GM19455 (cell line): ENCODE results near the gene SAMD7.

Experiments
- ATAC-seq: cut with Tn5 transposase; IDR thresholded peaks from one replicate; pipeline ENCODE4 v1.9.1; 2021; ENCODE audit not compliant: unreplicated experiment

Gene SAMD7

DNA sequence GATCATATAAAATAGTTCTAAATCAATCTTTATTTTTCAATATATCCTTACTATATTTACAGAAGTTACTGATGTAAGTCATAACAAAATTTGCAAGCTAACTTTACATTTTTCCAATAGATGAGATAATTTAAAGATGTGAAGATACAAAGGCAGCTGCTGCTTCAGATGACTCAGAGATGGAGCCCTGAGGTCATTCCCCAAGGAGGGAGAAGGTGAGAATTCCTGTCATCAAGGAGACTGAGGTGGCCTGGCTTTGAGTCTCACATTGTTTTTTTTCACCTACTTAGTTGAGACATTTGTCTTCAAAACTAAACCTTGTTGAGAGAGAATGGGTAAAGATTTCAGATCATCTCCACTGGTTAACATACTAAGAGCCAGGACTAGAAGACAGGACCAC is 3.9 kb upstream of the SAMD7 start:
- no peak for ATAC-seq

DNA sequence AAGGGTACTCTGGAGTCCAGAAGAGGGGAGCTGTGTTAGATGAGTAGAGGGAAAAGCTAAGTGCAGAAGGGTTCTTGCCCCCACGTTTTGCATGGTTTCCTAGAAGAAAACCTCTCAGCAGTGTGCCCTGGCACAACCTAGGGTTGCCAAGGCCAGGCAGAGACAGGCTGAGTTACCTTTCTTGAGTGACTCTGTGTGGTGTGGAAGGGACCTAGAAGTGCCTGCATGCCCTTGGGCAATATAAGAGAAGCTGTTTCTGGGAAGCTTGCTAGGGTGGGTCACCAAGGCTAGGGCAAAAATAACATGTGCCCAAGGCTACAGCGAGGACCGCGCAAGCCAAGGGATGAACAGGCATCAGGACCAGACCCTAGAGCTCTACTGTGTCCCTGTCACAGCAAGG is 3.4 kb upstream of the SAMD7 start:
- ATAC-seq, result no peak

DNA sequence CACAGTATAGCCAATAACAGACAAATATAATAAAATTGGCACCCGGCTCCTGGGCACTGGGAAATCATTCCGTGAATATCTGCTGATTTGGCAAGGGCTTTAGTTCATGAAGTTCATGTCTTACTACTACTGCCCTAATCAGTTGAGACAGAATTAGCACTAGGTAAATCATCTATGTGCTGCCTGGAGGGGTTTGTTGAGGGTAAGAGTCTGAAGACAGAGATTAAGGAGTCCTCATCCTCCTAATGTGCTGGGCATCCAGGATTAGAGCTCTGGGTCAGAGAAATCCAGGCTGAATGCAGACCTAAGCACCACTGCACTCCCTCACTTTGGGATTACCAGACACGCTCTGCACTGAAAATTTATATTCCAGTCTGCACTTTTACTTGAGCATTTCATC is 2.0 kb downstream of the SAMD7 start:
- no peak for ATAC-seq

DNA sequence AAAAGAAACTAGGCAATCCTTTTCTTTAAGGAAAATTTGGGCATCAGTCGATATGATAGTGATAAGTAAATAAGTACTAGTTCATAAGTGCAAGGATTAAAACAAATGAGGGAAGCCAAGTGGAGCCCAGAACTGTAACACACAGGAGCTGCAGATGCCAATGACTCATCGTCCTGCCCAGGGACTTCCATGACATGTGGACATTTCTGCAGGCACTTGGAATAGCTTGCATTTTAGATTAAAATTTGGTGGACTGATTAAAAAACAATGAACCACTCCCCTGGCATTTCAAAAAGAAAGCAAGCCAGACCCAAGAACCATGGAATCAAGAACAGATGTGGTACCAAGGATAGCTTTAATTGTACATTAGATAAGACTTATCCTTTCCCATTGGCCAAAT is 2.9 kb downstream of the SAMD7 start:
- ATAC-seq, result no peak

DNA sequence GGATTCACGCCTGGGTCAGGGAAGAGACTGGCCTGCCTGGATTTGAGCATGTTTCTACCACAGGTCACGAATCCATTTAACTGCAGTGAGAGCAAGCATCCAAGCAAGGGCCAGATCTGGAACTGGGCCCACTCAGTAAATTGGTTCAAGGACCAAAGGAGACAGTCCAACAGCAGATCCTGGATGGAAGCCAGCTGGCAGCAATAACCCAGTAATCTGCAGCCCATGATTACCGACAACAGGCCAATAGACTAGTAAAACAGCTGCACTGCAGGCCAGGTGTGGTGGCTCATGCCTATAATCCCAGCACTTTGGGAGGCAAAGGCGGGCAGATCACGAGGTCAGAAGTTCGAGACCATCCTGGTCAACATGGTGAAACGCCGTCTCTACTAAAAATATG is 11.8 kb downstream of the SAMD7 start:
- no peak for ATAC-seq

DNA sequence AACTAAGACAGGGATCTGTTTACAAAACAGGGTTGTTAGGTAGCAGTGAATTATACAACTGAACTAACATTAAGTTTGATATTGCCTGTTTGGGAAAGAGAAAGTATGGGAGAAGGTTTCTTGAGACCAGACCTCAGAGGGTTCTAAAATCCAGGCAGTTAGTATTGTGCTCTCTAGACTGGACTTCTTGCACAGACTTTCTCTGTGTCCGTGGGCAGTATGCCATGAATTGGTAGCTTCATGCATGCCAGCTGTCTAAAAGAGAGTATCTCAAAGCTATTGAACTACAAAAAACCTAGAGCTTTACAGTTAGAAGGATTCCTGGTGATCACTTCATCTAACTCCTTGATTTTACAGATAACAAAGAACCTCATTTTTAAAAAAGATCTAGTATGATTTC is 12.5 kb downstream of the SAMD7 start:
- no peak for ATAC-seq

DNA sequence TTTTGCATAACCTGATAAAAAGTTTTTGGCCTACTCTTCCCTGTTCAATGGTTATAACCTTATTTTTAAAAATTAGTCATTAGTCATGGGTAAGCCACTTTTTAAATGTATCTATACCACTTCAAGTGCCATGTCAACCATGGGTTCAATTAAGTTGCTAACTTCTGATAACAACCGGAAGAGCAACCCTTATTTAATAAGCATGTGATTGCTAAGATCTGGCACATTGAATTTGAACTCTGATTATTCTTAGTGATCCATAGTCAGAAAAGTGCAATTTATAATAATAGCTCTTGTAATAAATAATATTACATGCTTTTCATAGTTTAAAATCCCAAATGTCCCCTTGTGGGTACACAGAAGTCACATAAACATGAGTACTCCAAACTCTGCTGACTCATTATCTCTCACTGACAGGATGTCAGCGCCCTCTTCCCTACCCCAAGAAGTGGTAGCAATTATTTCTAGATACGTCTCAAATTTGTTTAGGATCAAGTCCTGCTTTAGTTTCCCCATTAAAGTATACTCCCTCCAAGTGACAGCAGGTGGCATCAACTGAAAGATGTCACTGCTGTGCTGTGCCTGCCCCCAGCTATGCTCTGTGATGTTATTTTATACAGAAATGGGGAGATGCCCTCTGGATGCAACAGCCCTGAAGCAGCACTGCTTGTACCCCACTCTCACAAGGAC is 18.6 kb downstream of the SAMD7 start:
- no peak for ATAC-seq

DNA sequence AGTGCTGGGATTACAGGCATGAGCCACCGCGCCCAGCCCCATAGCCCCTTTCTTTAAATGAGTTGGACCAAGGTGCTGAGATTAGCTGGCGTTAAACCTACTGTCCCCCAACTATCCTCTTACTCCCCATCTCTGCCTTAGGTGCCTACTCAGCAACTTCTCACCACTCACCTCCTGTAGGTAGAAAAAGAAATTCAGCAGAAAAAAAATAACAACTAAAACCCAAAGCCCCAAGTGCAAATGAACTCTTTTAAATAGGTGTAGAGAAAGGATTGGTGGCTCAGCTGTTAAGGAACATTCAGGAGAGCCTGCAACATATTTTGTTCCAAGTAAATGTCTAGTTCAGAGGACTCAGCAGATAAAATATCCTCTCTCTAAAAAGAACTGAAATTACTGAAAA is 19.5 kb downstream of the SAMD7 start:
- ATAC-seq, result no peak

DNA sequence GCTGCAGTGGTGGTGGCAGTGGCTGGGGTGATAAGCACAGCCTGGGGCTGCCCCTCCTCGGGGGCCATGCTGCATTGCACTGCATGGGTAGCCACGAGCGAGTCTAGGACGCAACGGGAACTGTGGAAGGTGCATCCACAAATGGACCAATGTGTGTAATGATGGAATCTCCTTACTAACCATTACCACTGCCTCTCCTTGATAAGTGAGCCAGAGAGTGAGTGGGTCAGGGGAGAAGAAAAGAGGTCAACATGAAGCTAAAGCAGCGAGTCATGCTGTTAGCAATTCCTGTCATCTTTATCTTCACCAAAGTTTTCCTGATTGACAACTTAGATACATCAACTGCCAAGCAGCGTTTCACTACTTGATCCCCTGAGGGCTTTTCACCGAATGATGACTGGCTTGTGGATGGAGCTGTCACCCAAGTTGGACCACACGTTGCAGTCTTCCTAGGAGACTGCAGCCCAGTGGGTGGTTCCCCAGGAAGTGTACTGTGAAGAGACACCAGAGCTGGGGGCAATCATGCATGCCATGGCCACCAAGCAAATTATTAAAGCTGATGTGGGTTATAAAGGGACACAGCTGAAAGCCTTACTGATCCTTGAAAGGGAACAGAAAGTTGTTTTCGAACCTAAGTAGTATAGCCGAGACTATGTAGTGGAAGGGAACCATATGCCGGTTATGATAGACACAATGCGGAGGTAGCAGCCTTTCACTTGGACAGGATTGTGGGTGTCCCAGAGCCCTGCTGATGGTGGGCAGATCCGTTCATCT is 20.6 kb downstream of the SAMD7 start:
- peak; percentile 94 for ATAC-seq

DNA sequence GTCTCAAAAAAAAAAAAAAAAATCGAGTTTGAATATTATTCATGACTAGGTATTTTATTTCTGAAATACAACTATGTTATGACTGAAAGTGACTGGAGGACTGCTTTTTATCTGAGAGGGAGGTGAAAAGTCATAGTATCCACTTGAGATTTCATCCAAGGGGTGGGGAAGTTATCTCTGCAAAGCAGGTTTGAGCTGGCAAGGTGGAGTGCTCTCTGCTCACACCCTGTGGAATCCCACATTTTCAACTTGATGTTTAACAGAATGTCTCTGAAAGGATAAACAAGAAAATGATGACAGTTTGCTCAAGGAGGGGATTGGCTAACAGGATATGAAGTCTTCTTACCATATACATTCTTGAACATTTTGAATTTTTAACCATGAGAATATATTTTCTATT is 27.9 kb downstream of the SAMD7 start:
- no peak for ATAC-seq

DNA sequence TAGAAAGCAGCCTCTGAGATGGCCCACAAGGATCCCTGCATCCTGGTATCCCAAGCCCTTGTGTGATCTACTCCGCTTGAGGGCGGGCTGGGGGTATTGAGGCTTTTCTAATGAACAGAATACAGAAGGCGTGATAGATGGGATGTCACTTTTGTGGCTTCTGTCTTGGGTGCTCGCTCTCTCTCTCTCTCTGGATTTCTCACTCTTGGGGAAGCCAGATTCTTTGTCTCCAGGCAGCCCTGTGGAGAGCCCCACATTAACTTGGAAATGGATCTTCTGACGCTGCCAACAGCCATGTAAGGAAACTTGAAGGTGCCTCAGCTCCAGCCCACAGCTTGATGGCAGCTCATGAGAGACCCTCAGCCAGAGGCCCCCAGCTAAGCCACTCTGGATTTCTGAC is 28.4 kb downstream of the SAMD7 start:
- ATAC-seq, result no peak

DNA sequence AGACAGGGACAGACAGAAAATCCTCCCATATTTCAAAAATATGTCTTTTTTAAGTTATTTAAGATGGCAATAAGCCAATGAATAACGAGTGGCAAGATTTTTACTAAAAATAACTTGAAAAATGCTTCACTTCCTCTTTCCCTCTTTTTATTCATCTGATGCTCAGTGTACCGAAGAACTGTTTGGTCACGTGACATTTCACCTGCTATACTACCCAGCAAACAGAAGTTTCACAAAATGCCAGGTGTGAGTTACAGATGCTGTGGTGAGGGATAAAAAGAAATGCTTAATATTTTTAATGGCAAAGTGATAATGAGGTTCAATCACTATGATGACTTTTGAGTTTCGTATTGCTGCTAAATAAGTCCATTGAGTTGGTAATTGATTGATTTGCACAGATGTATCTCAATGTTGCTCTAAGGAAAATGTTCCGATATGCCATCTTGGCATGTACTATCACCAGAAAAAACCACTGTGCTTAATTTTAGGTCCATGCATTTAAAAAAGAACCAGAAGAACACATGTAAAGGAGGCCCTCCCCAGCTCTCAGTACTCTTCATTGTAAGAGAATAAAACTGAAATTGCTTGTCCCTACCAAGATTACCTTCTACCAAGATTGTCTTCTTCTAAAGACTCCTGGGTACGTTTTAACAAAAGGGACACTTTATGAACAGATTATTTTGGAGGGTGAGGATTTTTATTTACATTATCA is 29.3 kb downstream of the SAMD7 start:
- ATAC-seq, result peak; percentile 77

DNA sequence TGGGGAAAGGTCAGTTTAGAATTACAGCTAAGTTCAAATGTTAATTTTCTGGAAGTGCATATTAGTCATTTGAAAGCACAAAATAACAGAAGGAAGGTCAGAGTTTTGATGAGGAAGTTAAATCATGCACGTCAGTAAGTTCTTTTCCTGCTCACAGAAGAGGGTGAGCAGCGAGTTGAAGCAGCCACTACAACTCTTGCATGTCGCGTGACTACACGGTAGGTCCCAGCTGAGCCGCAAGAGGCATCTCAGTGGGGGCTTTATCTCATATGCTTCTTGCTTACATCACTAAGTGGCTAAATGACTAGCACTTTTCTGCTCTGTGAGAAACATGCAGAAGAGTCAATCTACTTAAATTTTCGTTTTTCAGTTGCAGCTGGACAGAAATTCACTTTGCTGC is 33.9 kb downstream of the SAMD7 start:
- ATAC-seq, result peak; percentile 84

DNA sequence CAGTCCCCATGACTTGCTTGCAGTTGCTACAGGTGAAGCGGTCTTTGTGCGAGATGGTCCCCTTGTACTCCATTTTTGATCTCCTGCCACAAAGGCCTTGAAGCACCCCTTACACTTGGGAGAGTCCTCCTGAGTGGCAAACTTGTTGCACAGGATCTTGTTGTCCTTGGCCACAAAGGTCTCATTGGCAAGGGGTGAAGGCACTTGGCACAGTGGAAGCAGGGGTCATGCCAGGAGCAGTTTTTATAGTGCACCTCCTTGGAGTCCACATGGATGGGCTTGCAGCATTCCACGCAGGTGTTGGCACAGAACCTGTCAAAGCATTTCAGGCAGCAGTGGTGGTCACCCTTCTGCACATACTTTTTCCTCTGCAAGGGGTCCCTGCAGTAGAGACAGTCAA is 35.0 kb downstream of the SAMD7 start:
- ATAC-seq, result no peak

DNA sequence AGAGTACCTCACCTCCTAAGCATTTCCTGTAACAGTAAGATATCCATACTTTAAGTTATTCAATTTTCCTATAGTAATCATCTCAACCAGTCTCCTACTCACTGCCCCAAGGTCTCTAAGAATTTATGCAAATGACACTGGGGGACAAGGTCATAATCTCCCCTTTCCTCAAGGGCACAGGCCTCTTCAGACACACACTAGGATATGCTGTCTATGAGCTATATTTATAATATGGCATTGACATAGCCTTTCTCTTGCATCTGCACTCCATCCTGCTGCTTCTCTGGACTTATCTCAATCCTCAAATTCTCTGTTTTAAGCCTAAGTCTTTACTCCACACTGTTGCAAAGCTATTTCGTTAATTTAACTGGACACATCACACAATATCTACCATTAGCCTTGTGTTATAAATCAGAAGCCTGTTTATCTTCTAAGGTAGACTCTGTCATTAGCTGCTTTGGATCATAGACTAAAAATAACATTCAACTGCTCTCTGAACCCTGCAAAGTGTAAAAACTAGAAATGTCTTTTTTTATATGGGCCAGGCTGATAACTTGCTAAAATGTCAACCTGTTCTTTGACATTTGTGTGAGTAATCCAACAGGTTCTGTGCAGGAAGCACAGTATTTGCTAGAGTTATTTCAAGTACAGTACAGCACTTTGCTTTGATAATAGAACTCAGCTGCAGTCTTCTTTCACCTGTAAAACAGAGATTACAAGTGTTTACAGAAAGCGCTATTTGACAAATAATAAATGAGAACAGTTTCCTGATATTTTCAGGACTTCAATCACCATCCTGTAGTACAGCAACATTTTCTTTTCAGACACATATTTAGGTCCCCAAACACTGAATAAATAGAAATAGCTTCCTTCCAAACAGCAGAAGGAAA is 37.4 kb downstream of the SAMD7 start:
- ATAC-seq, result no peak

DNA sequence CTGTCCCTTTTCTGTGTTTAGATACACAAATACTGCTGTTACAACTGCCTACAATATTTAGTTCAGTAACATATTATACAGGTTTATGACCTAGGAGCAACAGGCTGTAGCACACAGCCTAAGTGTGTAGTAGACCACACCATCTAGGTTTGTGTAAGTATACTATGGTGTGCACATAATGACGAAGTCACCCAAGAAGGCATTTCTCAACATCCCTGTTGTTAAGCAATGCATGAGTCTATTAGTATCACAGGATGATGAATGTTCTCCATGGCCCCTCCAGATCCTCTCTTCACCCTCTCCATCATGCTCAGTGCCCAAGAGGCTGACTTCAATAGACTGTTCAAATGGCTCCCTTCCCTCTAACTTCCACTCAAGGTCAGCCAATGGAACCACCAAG is 40.7 kb downstream of the SAMD7 start:
- ATAC-seq, result no peak

DNA sequence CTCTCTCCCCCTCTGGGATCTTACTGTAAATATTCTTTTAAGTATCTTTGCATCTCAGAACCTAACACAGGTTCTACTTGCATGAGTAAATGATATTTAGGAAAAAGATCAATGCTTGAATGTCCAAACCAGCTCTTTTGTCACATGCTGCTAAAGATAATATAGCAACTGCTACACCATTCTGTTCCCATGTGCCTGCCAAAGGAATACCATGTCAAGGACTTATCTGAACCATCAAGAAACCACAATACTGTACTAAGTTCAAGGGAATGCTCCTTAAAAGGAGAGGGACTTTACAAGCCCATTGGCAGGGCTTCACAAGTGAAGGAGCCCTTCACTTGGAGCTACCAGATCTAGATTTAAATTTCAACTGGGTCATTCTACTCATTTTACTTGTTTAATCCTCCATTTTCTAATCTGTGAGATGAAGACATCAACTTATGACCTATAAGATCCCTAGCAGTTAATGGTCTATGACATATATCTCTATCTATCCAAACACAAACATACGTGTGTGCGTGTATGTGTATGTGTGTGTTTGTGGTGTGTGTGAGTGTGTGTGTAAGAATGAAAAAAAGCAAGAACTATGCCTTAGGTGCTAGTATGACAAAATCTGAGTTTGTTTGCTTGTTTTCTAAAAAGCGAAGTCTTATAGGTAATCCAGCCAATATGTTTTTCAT is 42.2 kb downstream of the SAMD7 start:
- ATAC-seq, result no peak

DNA sequence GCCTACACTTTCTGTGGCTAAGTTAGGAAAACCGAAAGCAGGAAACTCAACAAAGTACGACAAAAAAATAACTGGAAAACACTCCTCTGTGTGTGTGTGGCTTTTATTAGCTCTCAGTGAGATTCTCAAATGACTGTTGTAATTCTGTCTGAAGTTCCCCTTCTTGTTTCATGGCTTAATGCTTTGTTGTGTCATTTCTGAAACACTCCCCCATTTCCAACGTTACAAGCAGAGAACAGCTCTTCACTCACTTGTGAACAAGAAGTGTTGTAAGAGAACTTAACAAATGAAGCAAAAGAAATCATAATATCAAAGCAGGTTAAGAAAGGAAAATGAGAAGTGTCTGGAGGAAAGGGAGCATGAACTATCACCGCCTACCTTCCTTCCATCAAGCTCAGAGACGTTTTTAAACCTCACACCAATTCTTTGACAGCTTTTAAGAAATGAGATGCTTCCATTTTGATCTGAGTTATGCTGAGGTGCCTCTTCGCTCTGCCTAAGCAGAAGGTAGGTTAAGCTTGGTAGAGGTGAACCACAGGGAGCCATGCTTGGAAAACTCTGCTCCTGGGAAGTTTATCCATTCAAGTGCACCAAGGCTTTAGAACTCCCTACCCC is 42.9 kb downstream of the SAMD7 start:
- ATAC-seq, result peak; percentile 62

DNA sequence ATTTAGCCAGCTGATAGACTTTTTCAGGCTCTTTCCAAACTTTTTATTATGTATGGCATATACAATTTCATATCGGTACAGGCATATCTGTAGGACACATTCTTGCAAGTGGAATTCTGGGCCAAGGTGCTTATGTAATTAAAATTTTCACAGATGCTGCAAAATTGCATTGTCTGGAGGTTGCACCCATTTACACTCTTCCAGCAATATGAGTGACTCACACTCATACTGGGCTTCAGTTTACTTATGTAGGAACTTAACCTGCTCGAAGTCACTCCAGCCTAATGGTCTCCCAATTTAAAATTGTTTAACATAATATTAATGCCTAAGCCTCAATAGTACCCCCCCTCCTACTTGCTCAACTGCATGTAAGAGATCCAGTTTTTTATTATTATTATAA is 44.0 kb downstream of the SAMD7 start:
- ATAC-seq, result no peak

DNA sequence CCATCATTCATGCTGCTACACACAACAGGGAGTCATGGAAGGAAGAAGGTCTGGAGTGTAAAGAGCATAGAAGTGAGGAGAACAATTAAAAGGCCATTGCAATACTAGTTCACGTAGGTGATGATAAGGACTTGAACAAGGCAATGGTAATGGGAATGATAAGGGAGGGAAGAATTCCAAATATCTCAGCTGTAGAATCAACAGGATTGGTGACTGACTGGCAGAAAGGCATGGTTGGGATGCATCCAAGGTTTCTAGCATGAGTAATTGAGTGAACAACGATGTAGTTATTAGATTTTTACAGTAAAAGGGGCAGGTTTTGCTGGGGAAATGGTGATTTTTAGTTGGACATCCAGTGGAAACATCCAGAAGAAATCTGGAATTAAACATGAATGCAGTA is 52.8 kb downstream of the SAMD7 start:
- ATAC-seq, result no peak
